Measurements from ENCODE around the gene CACNG4.

GRCh38 chr17:67059372-67059771, 94.9 kb downstream of the CACNG4 start:
- TF ChIP-seq, protein P1, sequence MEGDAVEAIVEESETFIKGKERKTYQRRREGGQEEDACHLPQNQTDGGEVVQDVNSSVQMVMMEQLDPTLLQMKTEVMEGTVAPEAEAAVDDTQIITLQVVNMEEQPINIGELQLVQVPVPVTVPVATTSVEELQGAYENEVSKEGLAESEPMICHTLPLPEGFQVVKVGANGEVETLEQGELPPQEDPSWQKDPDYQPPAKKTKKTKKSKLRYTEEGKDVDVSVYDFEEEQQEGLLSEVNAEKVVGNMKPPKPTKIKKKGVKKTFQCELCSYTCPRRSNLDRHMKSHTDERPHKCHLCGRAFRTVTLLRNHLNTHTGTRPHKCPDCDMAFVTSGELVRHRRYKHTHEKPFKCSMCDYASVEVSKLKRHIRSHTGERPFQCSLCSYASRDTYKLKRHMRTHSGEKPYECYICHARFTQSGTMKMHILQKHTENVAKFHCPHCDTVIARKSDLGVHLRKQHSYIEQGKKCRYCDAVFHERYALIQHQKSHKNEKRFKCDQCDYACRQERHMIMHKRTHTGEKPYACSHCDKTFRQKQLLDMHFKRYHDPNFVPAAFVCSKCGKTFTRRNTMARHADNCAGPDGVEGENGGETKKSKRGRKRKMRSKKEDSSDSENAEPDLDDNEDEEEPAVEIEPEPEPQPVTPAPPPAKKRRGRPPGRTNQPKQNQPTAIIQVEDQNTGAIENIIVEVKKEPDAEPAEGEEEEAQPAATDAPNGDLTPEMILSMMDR (IDR thresholded peaks at IDR 0.05), result no peak
- TF ChIP-seq POLR2A (IDR thresholded peaks at IDR 0.05) (no peak), POLR2AphosphoS5 (IDR thresholded peaks at IDR 0.05; ENCODE audit: insufficient read depth in 1 of 2, low read depth in 1 of 2) (no peak)

All from vagina (tissue), 2 donors.